NCI-H146 (cell line): ENCODE data around the gene FBN1.

Experiments used
- DNase-seq: peaks from one replicate; lab custom pipeline; 2025; lab: John Stamatoyannopoulos, UW

FBN1 gene

GRCh38 chr15:48580736-48581135 lies 64.8 kb downstream of the FBN1 start:
- DNase-seq, result no peak

DNA sequence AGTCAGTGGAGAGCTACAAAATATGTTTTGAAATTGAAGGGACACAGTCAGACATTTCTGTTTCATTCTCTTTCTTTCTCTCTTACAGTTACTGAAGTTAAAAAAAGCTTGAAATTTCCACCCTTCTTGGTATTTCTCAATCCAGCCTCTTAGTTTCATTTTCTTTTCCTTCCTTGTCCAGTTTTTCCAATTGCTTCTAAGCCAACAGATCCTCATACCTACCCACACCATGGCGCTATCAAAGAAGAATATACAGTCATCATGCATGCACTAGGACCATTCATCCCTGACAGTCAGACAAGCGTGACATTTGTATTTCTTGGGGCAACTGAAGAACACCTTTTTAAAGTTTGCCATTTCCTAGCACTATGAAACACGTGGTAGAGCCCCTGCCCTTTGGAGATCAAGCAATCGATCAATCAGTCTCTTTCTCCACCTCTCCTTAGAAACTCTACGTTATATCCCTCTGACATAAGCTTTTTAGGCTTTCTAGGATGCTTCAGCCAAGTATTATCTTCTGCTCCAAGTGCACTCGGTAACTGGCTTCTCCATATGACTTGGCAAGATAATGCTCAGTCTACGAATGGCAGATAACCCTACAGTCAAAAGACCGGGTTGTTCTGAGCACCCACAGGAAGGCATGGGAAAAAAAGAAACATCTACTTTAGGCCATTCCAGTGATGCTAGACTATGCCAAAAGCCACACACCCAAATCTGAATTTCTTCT lies 65.4 kb downstream of the FBN1 start:
- DNase-seq, result no peak

- no peak for DNase-seq
These were observed 66.5 kb downstream of the FBN1 start for GRCh38 chr15:48578965-48579364.

DNA sequence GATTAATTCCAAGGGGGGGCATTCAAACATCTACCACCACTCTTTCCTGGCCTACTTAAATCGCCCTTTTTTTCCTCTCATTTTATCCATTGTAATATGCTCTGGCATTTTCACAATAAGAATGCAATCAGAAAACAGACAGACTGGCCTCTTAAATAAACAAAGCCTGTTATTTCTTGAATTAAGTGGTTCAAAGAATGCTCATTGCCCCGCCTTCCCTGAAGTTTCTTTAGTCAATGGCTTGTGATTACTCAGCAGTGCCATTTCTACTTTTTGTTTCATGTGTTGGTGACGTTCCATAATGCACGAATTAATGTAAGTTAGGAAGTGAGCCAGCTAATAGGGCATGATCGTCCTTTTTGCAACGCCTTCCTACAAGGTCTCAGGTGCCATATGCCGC lies 68.0 kb downstream of the FBN1 start:
- DNase-seq, result no peak

GRCh38 chr15:48574187-48574586 lies 71.3 kb downstream of the FBN1 start:
- no peak for DNase-seq

- DNase-seq, result no peak
These were observed 71.7 kb downstream of the FBN1 start for GRCh38 chr15:48573780-48574179.

DNA sequence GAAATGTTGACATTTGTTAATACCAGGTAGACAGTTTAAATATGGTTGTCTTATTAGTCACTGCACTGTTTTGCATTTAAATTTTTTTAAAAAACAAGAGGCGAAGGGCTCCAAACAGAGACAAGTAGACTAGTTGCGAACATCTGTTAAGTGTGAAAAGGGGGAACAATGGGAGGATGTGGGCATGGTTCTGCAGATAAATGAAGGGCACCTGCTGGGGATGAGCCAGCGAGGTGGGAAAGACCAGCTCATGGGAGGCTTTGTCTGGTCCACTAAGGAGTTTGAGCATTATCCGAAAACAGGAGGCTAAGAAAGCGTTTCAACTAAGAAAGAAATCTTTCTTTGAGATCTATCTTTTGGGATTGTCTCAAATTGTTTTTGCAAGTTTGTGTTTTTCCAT lies 72.7 kb downstream of the FBN1 start:
- DNase-seq, result no peak

DNA sequence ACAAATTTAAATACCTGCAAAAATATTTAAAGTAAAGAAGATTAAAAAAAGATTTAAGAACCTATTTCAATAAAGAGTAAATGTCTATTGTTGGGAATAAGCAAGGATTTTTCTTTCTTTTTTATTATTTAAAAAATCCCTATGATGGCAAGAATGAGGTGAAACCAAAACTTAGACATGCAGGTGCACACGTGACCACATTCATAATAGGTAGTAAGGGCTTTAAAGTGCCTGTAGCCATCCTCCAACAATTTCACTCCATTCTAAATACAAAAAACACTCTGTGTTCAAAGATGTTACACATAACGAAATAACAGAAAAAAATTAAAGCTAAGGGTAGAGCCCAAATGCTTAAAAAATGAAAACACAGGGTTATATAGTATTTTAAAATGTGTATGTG lies 74.0 kb downstream of the FBN1 start:
- no peak for DNase-seq

GRCh38 chr15:48570822-48571221 lies 74.7 kb downstream of the FBN1 start:
- no peak for DNase-seq

DNA sequence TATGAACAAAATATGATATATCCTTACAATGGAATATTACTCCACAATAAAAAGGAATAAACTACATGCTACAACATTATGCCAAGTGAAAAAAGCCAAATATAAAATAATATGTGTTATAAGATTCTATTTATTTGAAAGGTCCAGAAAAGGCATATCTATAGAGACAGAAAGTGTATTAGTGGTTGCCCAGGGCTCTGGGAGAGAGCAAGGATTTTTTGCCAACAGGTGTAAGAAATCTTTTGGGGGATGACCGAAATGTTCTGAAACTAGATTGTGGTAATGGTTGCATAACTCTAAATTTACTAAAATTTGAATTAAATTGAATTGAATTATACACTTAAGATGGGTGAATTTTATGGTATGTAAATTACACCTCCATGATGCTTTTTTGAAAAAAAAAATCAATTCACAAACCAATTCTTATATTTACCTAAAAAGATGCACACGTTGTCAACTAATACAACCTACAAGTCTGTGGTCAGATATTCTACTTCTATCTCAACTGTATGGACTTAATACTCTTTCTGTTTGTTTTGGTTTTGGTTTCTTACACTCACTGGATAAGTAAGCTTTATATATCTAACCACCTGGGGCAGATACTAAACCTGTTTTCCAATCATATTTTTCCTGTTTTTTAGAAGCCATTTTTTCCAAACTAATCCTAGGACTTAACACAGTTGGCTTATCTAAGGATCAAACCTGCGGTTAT lies 75.8 kb downstream of the FBN1 start:
- DNase-seq, result no peak

GRCh38 chr15:48566668-48567067 lies 78.8 kb downstream of the FBN1 start:
- DNase-seq, result no peak

GRCh38 chr15:48565560-48566482 lies 79.7 kb downstream of the FBN1 start:
- DNase-seq, result no peak

DNA sequence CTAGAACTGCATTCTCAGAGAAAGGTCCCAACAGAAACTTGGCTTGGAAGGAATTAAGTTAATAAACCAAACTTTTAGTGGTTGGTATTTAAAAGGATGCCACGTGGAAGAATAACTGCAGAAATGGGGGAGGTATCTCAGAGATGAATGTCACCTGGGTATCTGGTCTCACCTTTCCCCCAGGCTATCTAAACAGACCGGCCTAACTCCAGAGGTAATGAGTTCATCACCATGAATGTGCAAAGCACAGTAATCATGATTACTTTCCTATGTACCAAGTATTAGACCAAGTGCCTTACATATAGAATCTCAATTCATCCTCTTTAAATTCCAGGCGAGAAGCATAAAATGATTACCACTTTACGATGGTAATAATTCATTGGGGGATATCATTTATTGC lies 80.8 kb downstream of the FBN1 start:
- DNase-seq, result peak; percentile 26

DNA sequence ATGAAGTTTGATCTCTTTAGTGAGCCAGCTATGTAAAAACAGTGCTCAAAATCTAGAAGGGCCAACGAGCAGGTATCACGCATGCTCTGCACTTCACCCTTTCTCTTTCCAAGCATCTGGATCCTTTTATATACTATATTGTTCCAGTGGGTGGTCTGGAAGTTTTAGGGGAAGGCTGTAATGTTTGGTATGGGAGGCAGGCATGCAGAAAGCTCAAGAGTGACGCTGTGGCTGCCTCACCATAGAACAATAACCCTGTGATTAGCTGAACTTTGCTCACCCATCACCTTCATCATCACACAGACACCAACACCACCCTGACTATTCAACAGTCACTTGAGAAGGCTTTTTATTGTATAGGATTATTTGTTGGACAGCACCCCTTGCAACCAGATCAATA lies 81.6 kb downstream of the FBN1 start:
- DNase-seq, result peak; percentile 51

GRCh38 chr15:48560321-48561051 lies 85.0 kb downstream of the FBN1 start:
- no peak for DNase-seq

- no peak for DNase-seq
These were observed 86.2 kb downstream of the FBN1 start for GRCh38 chr15:48559285-48559684.

GRCh38 chr15:48558226-48558625 lies 87.3 kb downstream of the FBN1 start:
- DNase-seq, result no peak

DNA sequence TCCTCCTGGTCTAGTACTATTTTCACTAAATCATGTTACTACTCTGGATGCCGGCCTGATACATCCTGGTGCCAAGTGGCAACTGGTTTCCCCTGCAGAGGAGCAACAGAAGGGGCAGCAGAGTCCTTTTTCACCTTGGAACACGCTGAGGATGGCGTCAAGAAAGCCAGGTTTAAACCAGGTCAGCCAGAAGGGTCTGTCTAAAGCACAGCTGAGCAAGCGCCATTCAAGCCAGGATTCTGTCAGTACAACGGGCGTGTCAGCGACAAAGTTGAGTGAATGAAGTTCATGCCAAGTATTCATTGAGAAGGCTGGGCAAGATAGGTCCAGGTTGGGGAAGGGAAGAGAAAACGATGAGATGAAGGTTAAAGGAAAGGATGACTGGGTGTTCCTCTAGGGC lies 88.2 kb downstream of the FBN1 start:
- no peak for DNase-seq

DNA sequence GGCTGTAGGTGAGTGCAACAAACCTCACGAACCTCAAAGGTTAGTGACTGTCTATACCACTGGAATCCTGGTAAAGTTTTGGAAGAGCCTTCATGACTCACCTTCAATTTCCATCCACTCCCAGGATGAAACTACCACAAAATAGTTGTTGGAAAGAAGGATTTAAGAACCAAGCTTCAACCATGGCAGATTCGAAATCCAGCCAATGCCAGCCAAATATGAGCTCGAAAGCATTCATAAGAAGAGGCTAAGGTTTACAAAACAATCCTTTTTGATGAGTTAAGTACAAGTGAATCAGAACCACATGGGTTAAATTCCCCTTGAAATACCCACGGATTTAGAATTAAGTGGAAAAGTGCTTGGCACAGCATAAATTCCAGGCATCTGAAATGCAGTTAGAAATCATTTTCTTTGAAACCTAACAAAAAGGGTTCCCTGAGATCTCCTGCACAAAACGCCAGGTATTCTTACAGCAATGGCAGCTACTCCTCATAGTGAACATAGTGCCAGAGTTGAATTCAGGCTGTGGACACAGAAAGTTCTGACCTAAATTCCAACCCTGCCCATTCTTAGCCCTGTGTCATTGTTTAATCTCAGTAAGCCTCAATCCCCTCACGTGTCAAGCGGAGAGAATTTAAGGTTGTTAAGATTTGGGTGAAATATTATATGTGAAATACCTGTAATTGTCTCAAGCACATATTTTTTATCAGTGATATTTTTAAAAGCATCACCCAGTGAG lies 89.2 kb downstream of the FBN1 start:
- no peak for DNase-seq

GRCh38 chr15:48555241-48555881 lies 90.1 kb downstream of the FBN1 start:
- DNase-seq, result no peak

- no peak for DNase-seq
These were observed 91.4 kb downstream of the FBN1 start for GRCh38 chr15:48554112-48554511.
